Measurements from ENCODE around the gene BTBD10. TPM values are rescaled to one million over a fixed set of nuclear protein-coding genes. Genes with fewer than 3 reads are reported as not detected.
A peak's percentile ranks its signal among the peaks of the same experiment; 100 is the strongest.

The BTBD10 gene
- total RNA-seq, 1 donor from 2014 or later: 82.2 TPM

GRCh38 chr11:13475091-13475490, 12.1 kb upstream of the BTBD10 start:
- H3K27me3 Mint-ChIP-seq (ENCODE audit: unreplicated experiment): no peaks in the 10 kb centered on the region

GRCh38 chr11:13473013-13473722, 10.1 kb upstream of the BTBD10 start:
- H3K9me3 Mint-ChIP-seq (ENCODE audit: unreplicated experiment): no peaks in the 10 kb centered on the region

More at GRCh38 chr11:13475091-13475490, 12.1 kb upstream of the BTBD10 start:
- DNase-seq (ENCODE audit: low spot score): no peak
- Mint-ChIP-seq H3K4me1 (ENCODE audit: unreplicated experiment) (no peaks in the 10 kb centered on the region), H3K27ac (ENCODE audit: unreplicated experiment) (no peak overlapping the region), H3K9me3 (ENCODE audit: unreplicated experiment) (no peaks in the 10 kb centered on the region), H3K4me3 (ENCODE audit: unreplicated experiment) (no peak overlapping the region), H3K36me3 (ENCODE audit: low read depth, unreplicated experiment) (no peaks in the 10 kb centered on the region)
- TF ChIP-seq CTCF (IDR thresholded peaks at IDR 0.05; ENCODE audit: unreplicated experiment): no peak

GRCh38 chr11:13468750-13469149, 5.7 kb upstream of the BTBD10 start:
- Mint-ChIP-seq H3K27ac (ENCODE audit: unreplicated experiment) (no peak overlapping the region), H3K36me3 (ENCODE audit: low read depth, unreplicated experiment) (peaks cover 1% of the 10 kb centered on the region)

More at GRCh38 chr11:13473013-13473722, 10.1 kb upstream of the BTBD10 start:
- Mint-ChIP-seq H3K4me3 (ENCODE audit: unreplicated experiment) (no peak overlapping the region), H3K27ac (ENCODE audit: unreplicated experiment) (no peak overlapping the region), H3K4me1 (ENCODE audit: unreplicated experiment) (no peaks in the 10 kb centered on the region), H3K27me3 (ENCODE audit: unreplicated experiment) (peaks cover 2% of the 10 kb centered on the region), H3K36me3 (ENCODE audit: low read depth, unreplicated experiment) (no peaks in the 10 kb centered on the region)
- TF ChIP-seq CTCF (IDR thresholded peaks at IDR 0.05; ENCODE audit: unreplicated experiment): no peak
- no peak for DNase-seq (ENCODE audit: low spot score)

GRCh38 chr11:13465909-13466371, 2.9 kb upstream of the BTBD10 start:
- Mint-ChIP-seq H3K36me3 (ENCODE audit: low read depth, unreplicated experiment) (peaks cover 3% of the 10 kb centered on the region), H3K9me3 (ENCODE audit: unreplicated experiment) (no peaks in the 10 kb centered on the region), H3K4me1 (ENCODE audit: unreplicated experiment) (peaks cover 20% of the 10 kb centered on the region), H3K27me3 (ENCODE audit: unreplicated experiment) (peaks cover 2% of the 10 kb centered on the region), H3K4me3 (ENCODE audit: unreplicated experiment) (no peak overlapping the region), H3K27ac (ENCODE audit: unreplicated experiment) (no peak overlapping the region)
- peak; percentile 49 for TF ChIP-seq CTCF (IDR thresholded peaks at IDR 0.05; ENCODE audit: unreplicated experiment)
- DNase-seq (ENCODE audit: low spot score): no peak

More at GRCh38 chr11:13468750-13469149, 5.7 kb upstream of the BTBD10 start:
- Mint-ChIP-seq H3K27me3 (ENCODE audit: unreplicated experiment) (peaks cover 2% of the 10 kb centered on the region), H3K4me1 (ENCODE audit: unreplicated experiment) (peaks cover 4% of the 10 kb centered on the region), H3K9me3 (ENCODE audit: unreplicated experiment) (no peaks in the 10 kb centered on the region), H3K4me3 (ENCODE audit: unreplicated experiment) (no peak overlapping the region)
- no peak for DNase-seq (ENCODE audit: low spot score)
- TF ChIP-seq CTCF (IDR thresholded peaks at IDR 0.05; ENCODE audit: unreplicated experiment): no peak

- no peak for TF ChIP-seq CTCF (IDR thresholded peaks at IDR 0.05; ENCODE audit: unreplicated experiment)
- H3K4me3 Mint-ChIP-seq (ENCODE audit: unreplicated experiment): peak overlapping the region; percentile 96
- no peak for DNase-seq (ENCODE audit: low spot score)
- H3K36me3 Mint-ChIP-seq (ENCODE audit: low read depth, unreplicated experiment): peaks cover 7% of the 10 kb centered on the region
- H3K9me3 Mint-ChIP-seq (ENCODE audit: unreplicated experiment): no peaks in the 10 kb centered on the region
- H3K27ac Mint-ChIP-seq (ENCODE audit: unreplicated experiment): peak overlapping the region; percentile 97
- H3K27me3 Mint-ChIP-seq (ENCODE audit: unreplicated experiment): no peaks in the 10 kb centered on the region
- peaks cover 34% of the 10 kb centered on the region for H3K4me1 Mint-ChIP-seq (ENCODE audit: unreplicated experiment)
Measured at GRCh38 chr11:13463779-13464290, 813 bp upstream of the BTBD10 start.
